Mesenchymal stem cell (in vitro differentiated cells and primary cell): ENCODE results near the gene PTPRG.
A peak's percentile ranks its signal among the peaks of the same experiment; 100 is the strongest.

Experiments used
- DNase-seq: peaks from one replicate; pipeline ENCODE4 v3.0.0-alpha.2; 2013
- H2AFZ ChIP-seq: one replicate; pipeline ENCODE4 v1.6.1; 2013; ENCODE audit warnings: low read depth, mild to moderate bottlenecking, control low read depth, inconsistent platforms, low read length, moderate library complexity
- H2AK5ac ChIP-seq: 2 replicates; pipeline ENCODE4 v1.6.1; 2013; ENCODE audit warnings: low read length, moderate library complexity, mild to moderate bottlenecking, inconsistent platforms; ENCODE audit not compliant: severe bottlenecking
- H2BK120ac ChIP-seq: one replicate; pipeline ENCODE4 v1.6.1; 2013; ENCODE audit warnings: low read depth, mild to moderate bottlenecking, inconsistent platforms, low read length, moderate library complexity
- H2BK12ac ChIP-seq, 2 experiments: one replicate each; pipeline ENCODE4 v1.6.1; 2013; ENCODE audit warnings: inconsistent platforms in 2 of 2, low read length in 2 of 2, mild to moderate bottlenecking in 2 of 2, moderate library complexity in 2 of 2, control low read depth in 1 of 2
- H2BK15ac ChIP-seq: one replicate; pipeline ENCODE4 v1.6.1; 2013; ENCODE audit warnings: mild to moderate bottlenecking, low read depth, inconsistent platforms; ENCODE audit not compliant: poor library complexity, severe bottlenecking
- H2BK5ac ChIP-seq: 2 replicates; pipeline ENCODE4 v1.6.1; 2013; ENCODE audit warnings: low read depth, mild to moderate bottlenecking, low read length, control low read depth, inconsistent platforms; ENCODE audit not compliant: poor library complexity, severe bottlenecking
- H3K14ac ChIP-seq, 2 experiments: one replicate each; pipeline ENCODE4 v1.6.1; 2013; ENCODE audit warnings: inconsistent platforms in 2 of 2, low read length in 2 of 2, control low read depth in 1 of 2, mild to moderate bottlenecking in 1 of 2, moderate library complexity in 1 of 2
- H3K18ac ChIP-seq, 2 experiments: one replicate each; pipeline ENCODE4 v1.6.1; 2013; ENCODE audit warnings: inconsistent platforms in 2 of 2, low read length in 2 of 2, control low read depth in 1 of 2, low read depth in 1 of 2, mild to moderate bottlenecking in 1 of 2
- H3K23ac ChIP-seq, 2 experiments: one replicate each; pipeline ENCODE4 v1.6.1; 2013; ENCODE audit warnings: inconsistent platforms in 2 of 2, low read length in 2 of 2, mild to moderate bottlenecking in 2 of 2, moderate library complexity in 2 of 2, control low read depth in 1 of 2
- H3K27ac ChIP-seq: 2 replicates; pipeline ENCODE4 v1.5.1; 2013; ENCODE audit warnings: mild to moderate bottlenecking, moderate library complexity, low read length, control low read depth, inconsistent platforms; ENCODE audit not compliant: poor library complexity, severe bottlenecking
- H3K27me3 ChIP-seq, 2 experiments: 2 replicates each; pipeline versions ENCODE4 v1.6.1 to v1.7.0; 2013; ENCODE audit warnings: low read length in 2 of 2, mild to moderate bottlenecking in 2 of 2, moderate library complexity in 2 of 2, control low read depth in 1 of 2, inconsistent platforms in 1 of 2; ENCODE audit not compliant: control insufficient read depth in 1 of 2, insufficient read depth in 1 of 2
- H3K36me3 ChIP-seq, 2 experiments: 2 replicates each; pipeline versions ENCODE4 v1.6.1 to v1.7.0; 2013; ENCODE audit warnings: low read length in 2 of 2, control low read depth in 1 of 2, inconsistent platforms in 1 of 2, low read depth in 1 of 2, mild to moderate bottlenecking in 1 of 2; ENCODE audit not compliant: insufficient read depth in 2 of 2, control insufficient read depth in 1 of 2
- H3K4ac ChIP-seq, 2 experiments: one replicate each; pipeline ENCODE4 v1.6.1; 2013; ENCODE audit warnings: inconsistent platforms in 2 of 2, low read length in 2 of 2, mild to moderate bottlenecking in 2 of 2, moderate library complexity in 2 of 2, control low read depth in 1 of 2, low read depth in 1 of 2
- H3K4me1 ChIP-seq: 2 replicates; pipeline ENCODE4 v1.6.1; 2013; ENCODE audit warnings: low read depth, low read length, control low read depth; ENCODE audit not compliant: control insufficient read depth, insufficient read depth
- H3K4me2 ChIP-seq: 2 replicates; pipeline ENCODE4 v1.6.1; 2013; ENCODE audit warnings: low read length, mild to moderate bottlenecking, inconsistent platforms; ENCODE audit not compliant: poor library complexity, severe bottlenecking
- H3K4me3 ChIP-seq, 2 experiments: 2 replicates each; pipeline versions ENCODE4 v1.5.1 to v1.7.0; 2013; ENCODE audit warnings: low read length in 2 of 2, mild to moderate bottlenecking in 2 of 2, control low read depth in 1 of 2, low read depth in 1 of 2; ENCODE audit not compliant: insufficient read depth in 1 of 2
- H3K79me1 ChIP-seq: replicated peaks from 2 replicates; pipeline ENCODE4 v1.6.1; 2013; ENCODE audit warnings: mild to moderate bottlenecking, control low read depth, low read length, inconsistent platforms; ENCODE audit not compliant: poor library complexity, severe bottlenecking
- H3K9ac ChIP-seq: 2 replicates; pipeline ENCODE4 v1.7.0; 2013; ENCODE audit warnings: mild to moderate bottlenecking, low read length, moderate library complexity
- H3K9me3 ChIP-seq: 2 replicates; pipeline ENCODE4 v1.7.0; 2013; ENCODE audit warnings: mild to moderate bottlenecking, low read length; ENCODE audit not compliant: control insufficient read depth
- H4K8ac ChIP-seq: one replicate; pipeline ENCODE4 v1.6.1; 2013; ENCODE audit warnings: inconsistent platforms, mild to moderate bottlenecking, low read length, moderate library complexity
- H4K91ac ChIP-seq: one replicate; pipeline ENCODE4 v1.6.1; 2013; ENCODE audit warnings: mild to moderate bottlenecking, low read length, inconsistent platforms
- WGBS: methylation state at CpG from one replicate; pipeline ENCODE4 v1.1.7; 2013; ENCODE audit warnings: mixed read lengths; 5-methylcytosine and 5-hydroxymethylcytosine counted together

Gene PTPRG

GRCh38 chr3:61871644-61872043 is 310.3 kb downstream of the PTPRG start:
- Histone ChIP-seq H3K27ac (no peak overlapping the region), H3K4me3 (no peak overlapping the region), H3K36me3 (no peaks in the 10 kb centered on the region), H3K9me3 (no peaks in the 10 kb centered on the region), H3K4ac (no peak overlapping the region), H2AFZ (no peak overlapping the region), H3K79me1 (peaks cover 34% of the 10 kb centered on the region), H4K91ac (no peak overlapping the region), H2BK5ac (no peak overlapping the region), H2BK12ac (no peak overlapping the region), H3K4me2 (no peak overlapping the region), H3K23ac (no peak overlapping the region), H2AK5ac (no peak overlapping the region), H3K4me1 (peaks cover 7% of the 10 kb centered on the region), H4K8ac (no peak overlapping the region), H3K18ac (no peak overlapping the region), H3K14ac (no peak overlapping the region), H3K9ac (no peak overlapping the region), H2BK15ac (no peak overlapping the region), H2BK120ac (no peak overlapping the region), H3K27me3 (no peaks in the 10 kb centered on the region)
- 92% methylated on average over 2 of the region's 2 CpGs for WGBS
- no peak for DNase-seq

- H3K4ac ChIP-seq, result no peak overlapping the region
- peaks cover 30% of the 10 kb centered on the region for H3K79me1 ChIP-seq
- no peak overlapping the region for H2AK5ac ChIP-seq
- no peaks in the 10 kb centered on the region for H3K36me3 ChIP-seq
- no peak overlapping the region for H4K91ac ChIP-seq
- no peak overlapping the region for H3K14ac ChIP-seq
- no peak overlapping the region for H4K8ac ChIP-seq
- H3K27ac ChIP-seq, result no peak overlapping the region
- WGBS, result 84% methylated on average over 3 of the region's 5 CpGs
- H2BK5ac ChIP-seq, result no peak overlapping the region
- H2BK120ac ChIP-seq, result no peak overlapping the region
- no peak overlapping the region for H2BK12ac ChIP-seq
- H2BK15ac ChIP-seq, result no peak overlapping the region
- H3K9ac ChIP-seq, result no peak overlapping the region
- H3K27me3 ChIP-seq, result no peaks in the 10 kb centered on the region
- H3K18ac ChIP-seq, result no peak overlapping the region
- H3K23ac ChIP-seq, result no peak overlapping the region
- H3K4me1 ChIP-seq, result peaks cover 6% of the 10 kb centered on the region
- H3K4me3 ChIP-seq, result no peak overlapping the region
- H3K4me2 ChIP-seq, result no peak overlapping the region
- no peak overlapping the region for H2AFZ ChIP-seq
- no peak for DNase-seq
- no peaks in the 10 kb centered on the region for H3K9me3 ChIP-seq
These were observed 310.8 kb downstream of the PTPRG start for GRCh38 chr3:61872077-61872706.

GRCh38 chr3:61875046-61875844 is 313.9 kb downstream of the PTPRG start:
- H3K27ac ChIP-seq, result no peak overlapping the region
- H3K79me1 ChIP-seq, result peaks cover 23% of the 10 kb centered on the region
- H3K9me3 ChIP-seq, result no peaks in the 10 kb centered on the region
- H3K18ac ChIP-seq, result peak overlapping the region; percentile 21 to 56
- peak; percentile 45 for DNase-seq
- H2BK12ac ChIP-seq, result peak overlapping the region; percentile 55 to 65
- H3K36me3 ChIP-seq, result no peaks in the 10 kb centered on the region
- H3K9ac ChIP-seq, result no peak overlapping the region
- H2BK15ac ChIP-seq, result no peak overlapping the region
- no peak overlapping the region for H3K4me3 ChIP-seq
- H2AK5ac ChIP-seq, result no peak overlapping the region
- no peak overlapping the region for H2BK5ac ChIP-seq
- no peak overlapping the region for H2BK120ac ChIP-seq
- H4K91ac ChIP-seq, result peak overlapping the region; percentile 59
- 49% methylated on average over 5 of the region's 11 CpGs for WGBS
- peak overlapping the region in 1 of 2 experiments; percentile 36 for H3K14ac ChIP-seq
- H2AFZ ChIP-seq, result no peak overlapping the region
- no peak overlapping the region for H3K4ac ChIP-seq
- peaks cover 7% of the 10 kb centered on the region for H3K4me1 ChIP-seq
- H3K23ac ChIP-seq, result no peak overlapping the region
- H3K4me2 ChIP-seq, result no peak overlapping the region
- H4K8ac ChIP-seq, result peak overlapping the region; percentile 87
- no peaks in the 10 kb centered on the region for H3K27me3 ChIP-seq

GRCh38 chr3:61875976-61876671 is 314.8 kb downstream of the PTPRG start:
- no peak overlapping the region for H2BK15ac ChIP-seq
- no peaks in the 10 kb centered on the region for H3K36me3 ChIP-seq
- no peak overlapping the region for H2BK120ac ChIP-seq
- peak overlapping the region; percentile 8 for H3K9ac ChIP-seq
- H2BK5ac ChIP-seq, result no peak overlapping the region
- peak; percentile 2 for DNase-seq
- H2AK5ac ChIP-seq, result no peak overlapping the region
- H3K4ac ChIP-seq, result no peak overlapping the region
- H3K4me2 ChIP-seq, result no peak overlapping the region
- H3K79me1 ChIP-seq, result peaks cover 23% of the 10 kb centered on the region
- H3K4me1 ChIP-seq, result peaks cover 7% of the 10 kb centered on the region
- H3K14ac ChIP-seq, result no peak overlapping the region
- H3K4me3 ChIP-seq, result no peak overlapping the region
- no peak overlapping the region for H4K8ac ChIP-seq
- no peak overlapping the region for H4K91ac ChIP-seq
- H2BK12ac ChIP-seq, result no peak overlapping the region
- H3K23ac ChIP-seq, result no peak overlapping the region
- H3K27me3 ChIP-seq, result no peaks in the 10 kb centered on the region
- H2AFZ ChIP-seq, result no peak overlapping the region
- no peak overlapping the region for H3K18ac ChIP-seq
- no peak overlapping the region for H3K27ac ChIP-seq
- 99% methylated on average over 2 of the region's 4 CpGs for WGBS
- no peaks in the 10 kb centered on the region for H3K9me3 ChIP-seq
